Epithelial cell of prostate (primary cell): ENCODE results near the gene GABRG3.
"Not testable (repeated sequence)": the region's sequence is repeated elsewhere in the genome, so short reads cannot be mapped to it uniquely, and the experiment has no call there.

ENCODE experiments used
- DNase-seq: peaks from one replicate; pipeline ENCODE4 v3.0.0-alpha.2; 2011; ENCODE audit warnings: low read depth, low spot score
- H3K27ac ChIP-seq: fragments of 450-650 bp; 2 replicates; pipeline ENCODE4 v1.5.1; 2017; ENCODE audit warnings: mild to moderate bottlenecking

Gene GABRG3

DNA sequence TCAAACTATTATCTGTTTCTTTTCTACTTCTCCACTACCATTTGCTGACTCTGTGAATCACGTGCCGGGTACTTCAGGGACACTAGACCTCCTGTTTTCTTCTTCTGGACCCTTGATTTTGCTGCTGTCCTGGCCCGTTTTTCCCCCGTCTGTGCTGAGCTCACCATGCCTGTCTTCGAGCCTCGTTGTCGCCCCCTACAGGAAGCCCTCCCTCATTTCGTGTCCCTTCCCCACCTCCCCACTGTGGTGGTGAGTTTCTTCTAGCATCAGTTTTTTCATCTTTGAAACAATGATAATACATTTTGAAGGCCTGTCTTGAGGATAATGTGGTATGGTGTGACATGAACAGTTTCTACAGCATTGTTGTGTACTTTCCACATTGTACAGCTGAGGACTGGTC lies 12.8 kb downstream of the GABRG3 start:
- DNase-seq = no peak
- H3K27ac ChIP-seq = no peak overlapping the region

DNA sequence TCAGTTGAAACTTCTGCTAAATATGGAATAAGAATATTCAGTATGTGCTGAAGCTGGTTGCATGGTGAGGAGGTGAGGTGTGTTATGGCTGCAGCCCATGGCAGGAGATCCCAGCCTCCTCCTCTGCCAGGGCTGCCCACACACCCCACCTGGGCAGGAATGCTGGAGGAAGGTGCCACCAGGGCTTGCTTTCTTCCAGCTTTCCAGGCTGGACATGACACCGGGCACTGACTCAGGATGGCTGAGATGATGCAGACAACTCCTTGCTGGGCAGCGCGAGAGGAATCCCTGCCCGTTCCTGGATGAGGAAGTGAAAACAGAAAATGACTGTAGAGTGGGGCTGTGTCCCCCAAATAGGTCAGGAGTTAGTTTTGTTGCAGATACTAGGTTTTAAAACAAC lies 14.1 kb downstream of the GABRG3 start:
- H3K27ac ChIP-seq = no peak overlapping the region
- DNase-seq = no peak

DNA sequence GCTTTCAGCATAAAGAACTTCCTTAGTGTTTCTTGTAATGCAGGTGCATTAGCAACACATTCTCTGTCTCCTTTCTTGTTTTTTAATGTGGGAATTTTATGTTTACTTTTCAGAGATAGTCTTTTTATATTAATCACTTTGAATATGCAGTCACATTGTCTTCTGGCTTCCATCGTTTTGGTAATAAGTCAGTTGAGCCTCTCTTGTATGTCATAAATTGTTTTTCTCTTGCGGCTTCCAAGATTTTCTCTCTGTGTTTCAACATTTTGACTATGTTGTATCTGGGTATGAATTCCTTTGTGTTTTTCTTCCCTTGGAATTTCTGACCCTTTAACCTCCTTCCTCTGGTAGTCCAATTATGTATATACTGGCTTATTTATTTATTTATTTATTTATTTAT lies 25.3 kb downstream of the GABRG3 start:
- DNase-seq = no peak
- no peak overlapping the region for H3K27ac ChIP-seq

DNA sequence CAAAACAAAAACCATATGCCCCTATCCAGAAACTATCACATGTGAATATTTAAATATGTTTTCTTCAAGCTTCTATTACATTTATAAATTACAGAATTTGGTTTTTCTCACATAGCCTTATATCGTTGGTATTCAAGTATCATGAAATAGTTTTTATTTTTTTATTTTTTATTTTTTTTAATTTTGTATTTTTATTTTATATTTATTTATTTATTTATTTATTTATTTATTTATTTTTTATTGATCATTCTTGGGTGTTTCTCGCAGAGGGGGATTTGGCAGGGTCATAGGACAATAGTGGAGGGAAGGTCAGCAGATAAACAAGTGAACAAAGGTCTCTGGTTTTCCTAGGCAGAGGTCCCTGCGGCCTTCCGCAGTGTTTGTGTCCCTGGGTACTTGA lies 32.0 kb downstream of the GABRG3 start:
- DNase-seq, H3K27ac ChIP-seq: not testable (repeated sequence)

DNA sequence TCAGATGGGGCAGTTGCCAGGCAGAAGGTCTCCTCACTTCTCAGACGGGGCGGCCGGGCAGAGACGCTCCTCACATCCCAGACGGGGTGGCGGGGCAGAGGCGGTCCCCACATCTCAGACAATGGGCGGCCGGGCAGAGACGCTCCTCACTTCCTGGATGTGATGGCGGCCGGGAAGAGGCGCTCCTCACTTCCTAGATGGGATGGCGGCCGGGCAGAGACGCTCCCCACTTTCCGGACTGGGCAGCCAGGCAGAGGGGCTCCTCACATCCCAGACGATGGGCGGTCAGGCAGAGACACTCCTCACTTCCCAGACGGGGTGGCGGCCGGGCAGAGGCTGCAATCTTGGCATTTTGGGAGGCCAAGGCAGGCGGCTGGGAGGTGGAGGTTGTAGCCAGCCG lies 33.2 kb downstream of the GABRG3 start:
- not testable (repeated sequence) for DNase-seq, H3K27ac ChIP-seq

DNA sequence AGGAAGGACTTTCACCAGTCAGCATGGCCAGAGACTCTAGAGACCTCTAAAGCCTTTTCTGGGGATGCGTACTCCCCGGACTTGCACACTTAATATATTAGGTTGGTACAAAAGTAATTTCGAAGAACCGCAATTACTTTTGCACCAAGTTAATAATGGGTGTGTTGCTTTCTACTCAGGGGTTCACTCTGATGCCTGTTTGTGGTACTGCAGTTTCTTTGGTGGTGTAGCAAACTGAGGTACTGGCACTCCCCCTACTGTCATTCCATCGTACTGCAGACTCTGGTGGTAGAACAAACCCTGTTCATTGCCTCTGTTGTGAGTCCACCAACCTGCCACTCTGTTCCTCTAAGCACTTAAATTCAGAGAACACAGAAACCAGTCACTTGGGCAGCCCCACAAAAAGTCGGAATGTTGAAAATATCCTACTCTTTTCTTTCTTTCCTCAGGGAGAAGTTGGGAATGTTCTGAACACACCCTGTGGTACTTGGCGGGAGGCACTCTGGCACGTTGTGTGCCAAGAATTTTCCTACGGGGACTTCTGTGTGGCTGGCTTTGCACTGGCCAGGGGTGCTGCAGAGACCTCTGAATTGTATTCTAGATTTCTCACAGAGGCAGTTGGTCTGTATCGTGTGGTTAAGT lies 46.3 kb downstream of the GABRG3 start:
- DNase-seq = peak; percentile 33
- H3K27ac ChIP-seq = no peak overlapping the region

DNA sequence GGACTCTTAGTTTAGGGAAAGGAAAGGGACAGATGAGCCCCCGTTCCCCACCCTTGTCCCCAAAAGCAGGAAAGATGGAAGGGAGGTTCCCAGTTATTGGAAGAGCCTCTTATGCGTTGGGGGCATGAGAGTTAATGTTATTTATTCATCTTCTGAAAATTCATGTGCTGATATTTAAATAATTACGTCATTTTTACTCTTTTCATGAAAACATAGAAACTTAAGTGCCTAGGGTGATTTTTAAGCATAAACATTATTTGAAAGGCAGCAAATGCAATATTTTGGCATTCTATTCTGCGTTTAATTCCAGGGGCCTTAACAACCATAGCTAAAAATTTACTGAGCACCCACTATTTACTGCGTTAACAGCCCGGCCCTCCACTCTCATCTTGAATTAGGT lies 48.7 kb downstream of the GABRG3 start:
- no peak overlapping the region for H3K27ac ChIP-seq
- no peak for DNase-seq

DNA sequence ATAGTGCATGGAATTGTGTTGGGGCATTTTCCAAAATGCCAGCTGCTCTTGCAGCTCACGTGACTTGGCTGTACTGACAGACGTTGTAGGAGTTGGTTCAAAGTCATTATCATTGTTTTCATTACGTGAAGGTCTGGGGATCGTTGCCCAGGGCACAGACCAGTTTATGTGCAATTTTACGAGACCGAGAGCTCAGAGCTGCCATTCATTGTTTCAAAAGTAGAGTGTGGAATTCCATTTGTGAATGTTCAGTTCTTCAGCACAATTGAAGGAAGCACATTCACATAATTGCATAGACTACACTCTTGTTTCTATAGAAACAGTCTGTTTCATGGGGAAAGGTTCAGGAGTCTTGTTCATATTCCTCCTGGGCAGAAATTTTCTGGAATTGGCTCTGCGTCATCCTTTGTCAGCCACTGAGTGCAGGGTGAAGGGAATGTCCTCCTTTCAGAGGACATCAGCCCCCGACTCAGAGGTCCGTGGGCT lies 54.5 kb downstream of the GABRG3 start:
- no peak for DNase-seq

DNA sequence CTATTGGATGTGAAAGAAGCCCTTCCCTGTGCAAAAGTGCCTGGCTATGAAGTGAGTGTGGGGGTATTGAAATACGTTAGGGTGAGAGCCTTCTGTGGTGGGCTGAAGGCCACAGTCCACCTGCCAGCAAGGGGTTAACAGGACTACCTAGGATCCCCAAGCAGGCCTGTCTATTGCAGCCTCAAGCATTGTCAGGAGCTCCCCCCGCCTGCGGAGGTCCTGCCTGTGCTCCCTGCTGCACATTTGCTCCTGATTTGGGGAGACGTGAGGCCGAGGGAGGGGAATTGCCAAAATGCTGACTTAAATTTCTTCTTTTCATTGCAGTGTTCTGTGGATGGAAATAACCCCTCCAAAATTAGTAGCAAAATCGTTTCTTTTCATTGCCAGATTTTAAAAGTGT lies 56.2 kb downstream of the GABRG3 start:
- no peak for DNase-seq
- H3K27ac ChIP-seq = no peak overlapping the region

More for the DNA sequence above, 54.5 kb downstream of the GABRG3 start:
- no peak overlapping the region for H3K27ac ChIP-seq

DNA sequence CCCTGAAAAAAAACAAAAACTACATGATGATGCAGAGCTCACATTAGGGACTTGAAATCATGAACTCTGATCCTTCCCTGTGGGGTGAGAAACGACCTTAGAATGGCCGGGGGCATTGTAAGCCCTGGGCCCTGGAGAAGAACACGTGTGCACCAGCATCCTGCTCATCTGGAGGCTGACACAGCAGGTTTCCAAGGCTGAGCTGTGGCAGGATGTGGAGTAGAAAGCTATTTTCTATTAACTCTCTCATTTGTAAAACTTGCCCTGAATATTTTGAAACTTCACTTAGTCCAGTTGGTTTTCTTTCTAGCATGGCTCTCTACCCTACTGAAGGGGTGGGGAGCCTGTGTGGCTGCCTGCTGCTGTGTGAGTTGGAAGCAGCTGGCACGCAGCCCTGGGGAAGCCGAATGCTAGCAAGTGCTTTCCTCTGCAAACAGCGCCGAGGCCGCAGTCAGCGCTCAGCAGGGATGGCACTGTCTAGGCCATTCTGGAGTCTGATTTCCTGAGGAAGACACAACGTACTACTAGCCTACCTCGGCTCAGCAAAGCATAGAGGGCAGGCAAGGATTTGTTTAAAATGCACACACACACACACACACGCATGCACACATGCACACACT lies 58.0 kb downstream of the GABRG3 start:
- H3K27ac ChIP-seq = no peak overlapping the region
- DNase-seq = no peak

DNA sequence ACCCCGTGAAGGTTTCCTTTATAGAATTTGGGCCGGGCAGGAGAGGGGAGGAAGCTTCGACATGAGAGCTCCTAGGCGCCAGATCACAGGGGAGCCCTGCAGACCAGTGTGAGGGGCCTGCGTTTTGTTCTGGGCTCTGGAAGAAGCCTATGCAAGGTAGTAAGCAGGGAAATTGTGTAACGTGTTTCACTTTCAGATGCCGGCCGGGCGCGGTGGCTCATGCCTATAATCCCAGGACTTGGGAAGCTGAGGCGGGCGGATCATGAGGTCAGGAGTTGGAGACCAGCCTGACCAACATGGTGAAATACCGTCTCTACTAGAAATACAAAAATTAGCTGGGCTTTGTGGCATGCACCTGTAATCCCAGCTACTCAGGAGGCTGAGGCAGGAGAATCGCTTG lies 65.2 kb downstream of the GABRG3 start:
- H3K27ac ChIP-seq = no peak overlapping the region
- DNase-seq = no peak

DNA sequence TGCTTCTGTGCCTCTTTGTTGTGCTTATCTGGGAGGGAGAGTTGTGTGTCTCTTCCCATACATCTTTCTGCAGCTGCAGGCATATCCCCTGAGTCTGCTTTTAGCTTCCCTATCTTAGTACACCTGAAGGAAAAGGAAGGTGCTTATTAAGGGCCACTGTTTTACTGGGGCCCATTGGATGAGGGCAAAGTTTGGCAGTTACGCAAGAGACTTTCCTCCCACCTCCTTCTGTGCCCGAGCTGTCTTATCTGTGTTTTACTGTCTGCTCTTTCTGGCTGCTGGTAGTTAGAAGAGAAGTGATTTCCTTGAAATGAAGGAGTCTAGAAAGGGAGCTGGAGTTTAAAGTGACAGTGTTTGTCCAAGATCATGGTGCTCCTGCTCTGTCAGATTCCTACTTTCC lies 66.5 kb downstream of the GABRG3 start:
- no peak for DNase-seq

DNA sequence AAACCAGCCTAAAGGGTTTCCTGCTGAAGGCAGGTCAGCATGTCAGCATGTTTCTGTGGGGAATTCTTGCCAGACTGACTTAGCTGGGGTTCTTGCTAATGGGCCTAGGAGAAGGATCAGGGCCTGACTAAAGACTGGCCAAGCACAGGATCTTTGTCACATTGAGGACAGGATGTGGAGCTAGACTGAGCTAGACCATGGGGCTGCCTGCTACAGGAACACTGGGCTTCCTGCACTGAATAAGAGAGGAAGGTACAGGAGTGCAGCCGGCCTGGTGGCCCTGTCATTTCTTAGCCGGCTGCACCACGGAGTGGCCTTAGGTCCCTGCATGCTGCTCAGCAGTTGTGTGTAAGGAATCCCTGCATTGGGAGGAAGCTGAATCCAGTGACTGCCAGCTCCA lies 68.2 kb downstream of the GABRG3 start:
- H3K27ac ChIP-seq = no peak overlapping the region
- no peak for DNase-seq

More for the DNA sequence above, 66.5 kb downstream of the GABRG3 start:
- H3K27ac ChIP-seq = no peak overlapping the region

DNA sequence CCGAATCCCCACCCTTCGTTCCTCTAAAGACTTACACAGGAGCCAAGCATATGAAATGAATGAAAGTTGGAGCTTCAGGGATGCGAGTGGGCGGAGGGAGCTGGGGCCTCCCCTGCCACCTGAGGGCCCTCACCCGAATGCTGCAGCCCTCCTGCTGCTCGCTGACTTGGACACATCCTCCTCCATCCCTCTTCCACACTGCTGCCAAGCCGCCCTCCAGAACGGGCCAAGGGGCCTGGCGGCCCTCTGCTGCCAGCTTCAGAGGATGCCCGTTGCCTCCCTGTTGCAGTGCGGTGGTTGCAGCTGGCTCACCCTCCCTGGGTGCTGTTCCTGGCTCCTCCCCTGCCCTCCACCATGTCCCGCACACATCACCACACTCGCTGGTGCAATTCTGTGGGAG lies 71.2 kb downstream of the GABRG3 start:
- DNase-seq = no peak
- H3K27ac ChIP-seq = no peak overlapping the region

DNA sequence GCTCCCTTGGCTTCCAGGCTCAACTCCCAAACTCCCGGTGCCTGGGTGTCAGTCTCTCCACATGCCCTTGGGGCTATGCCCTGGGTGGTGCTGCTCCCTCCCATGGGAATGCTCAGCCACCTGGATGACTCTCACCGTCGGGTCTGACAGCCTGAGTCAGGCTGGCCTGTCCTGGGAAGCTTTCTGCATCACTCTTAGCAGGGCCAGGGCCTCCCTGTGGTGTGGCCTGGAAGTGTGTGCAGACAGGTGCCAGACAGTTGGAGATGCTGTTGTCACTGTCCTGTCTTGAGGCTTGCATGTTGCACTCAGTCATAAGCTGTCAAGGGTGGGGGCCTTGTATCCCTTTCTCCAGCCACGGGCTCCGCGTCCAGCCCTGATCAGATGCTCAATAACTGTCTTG lies 71.7 kb downstream of the GABRG3 start:
- DNase-seq = no peak
- H3K27ac ChIP-seq = no peak overlapping the region

DNA sequence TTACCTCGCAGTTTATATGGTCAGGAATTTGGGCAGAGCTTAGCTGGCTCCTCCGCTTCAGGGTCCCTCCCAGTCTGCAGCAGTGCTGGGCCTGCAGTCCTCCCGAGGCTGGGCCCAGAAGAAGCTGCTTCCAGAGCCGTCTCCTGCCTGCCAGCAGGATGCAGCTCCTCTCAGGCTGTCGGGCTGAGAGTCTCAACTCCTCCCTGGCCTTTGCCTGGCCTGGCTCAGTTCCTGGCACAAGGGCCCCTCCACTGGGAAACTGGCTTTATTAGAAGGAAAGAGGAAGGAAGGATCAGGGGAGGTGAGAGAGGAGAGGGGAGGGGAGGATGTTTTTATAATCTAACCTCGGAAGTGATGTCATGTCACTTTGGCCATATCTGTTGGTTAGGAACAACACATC lies 72.8 kb downstream of the GABRG3 start:
- H3K27ac ChIP-seq = no peak overlapping the region
- no peak for DNase-seq

DNA sequence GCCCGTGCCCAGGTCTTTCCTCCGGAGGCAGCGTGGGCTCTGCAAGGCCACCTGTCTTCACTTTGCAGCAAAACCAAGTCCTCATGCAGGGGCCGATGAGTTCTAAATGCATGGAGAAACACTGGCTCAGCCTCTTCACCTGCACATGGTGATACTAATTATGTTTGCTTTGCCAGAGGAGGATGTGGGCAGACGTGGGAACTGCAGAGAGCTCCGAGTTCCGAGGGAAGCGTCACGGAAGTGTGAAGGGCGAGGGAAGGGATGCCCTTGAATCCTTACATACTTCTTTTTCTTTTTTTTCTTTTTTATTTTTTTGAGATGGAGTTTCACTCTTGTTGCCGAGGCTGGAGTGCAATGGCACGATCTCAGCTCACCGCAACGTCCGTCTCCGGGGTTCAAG lies 74.8 kb downstream of the GABRG3 start:
- no peak overlapping the region for H3K27ac ChIP-seq
- DNase-seq = no peak

DNA sequence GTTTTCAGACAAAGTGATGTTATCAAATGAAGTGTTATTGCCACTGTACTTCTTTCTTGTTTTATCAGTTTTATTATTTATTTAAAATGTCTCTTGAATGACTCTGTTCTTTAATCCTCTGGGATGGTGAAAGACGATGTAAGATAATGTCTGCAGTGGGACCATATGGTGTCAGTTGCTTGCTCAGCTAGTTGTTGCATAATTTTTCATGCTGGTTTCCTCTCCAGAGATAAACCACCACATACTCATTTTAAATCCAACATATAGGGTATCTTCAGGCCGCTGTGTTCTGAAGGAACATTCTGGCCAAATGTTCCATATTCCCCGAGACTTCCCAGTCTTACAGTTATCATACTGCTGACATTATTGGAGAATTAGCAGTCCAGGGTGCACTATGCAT lies 75.9 kb downstream of the GABRG3 start:
- no peak overlapping the region for H3K27ac ChIP-seq
- DNase-seq = no peak

DNA sequence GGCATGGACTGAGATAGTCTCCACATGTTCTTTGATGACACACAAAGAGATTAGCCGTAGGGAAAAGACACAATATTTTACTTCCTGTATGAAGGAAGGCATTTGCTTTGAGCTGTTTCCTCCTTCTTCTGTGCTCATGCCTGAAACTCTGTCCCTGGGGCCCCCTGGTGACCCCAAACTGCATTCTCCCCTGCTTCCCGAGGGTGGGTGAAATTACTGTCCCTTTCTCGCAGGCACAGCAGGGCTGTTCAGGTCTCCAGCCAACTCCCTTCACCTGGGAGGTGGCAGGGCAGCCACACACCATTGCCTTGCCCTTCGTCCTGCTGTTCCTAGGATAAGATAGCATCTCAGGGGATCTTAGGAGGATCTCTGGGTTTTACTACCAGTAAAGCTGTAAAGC lies 79.2 kb downstream of the GABRG3 start:
- DNase-seq = no peak

DNA sequence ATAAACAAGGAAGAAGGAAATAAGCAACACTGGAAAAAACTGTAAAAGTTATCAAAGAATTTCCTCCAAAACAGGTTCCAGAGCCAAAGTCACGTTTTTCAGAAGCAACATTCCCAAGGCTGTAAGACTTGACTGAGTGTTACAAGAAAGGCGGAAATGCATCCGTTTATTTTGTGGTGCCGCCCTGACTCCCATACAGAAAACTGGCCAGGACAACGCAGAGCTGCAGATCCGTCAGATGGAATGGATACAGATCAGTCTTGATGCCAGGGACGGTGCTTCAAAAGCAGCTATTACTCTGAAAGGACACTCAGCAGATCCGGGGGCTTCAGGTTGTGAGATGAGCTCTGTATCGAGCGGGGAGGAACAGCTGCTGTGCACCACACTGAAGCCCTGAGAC lies 83.4 kb downstream of the GABRG3 start:
- no peak overlapping the region for H3K27ac ChIP-seq
- DNase-seq = no peak

More for the DNA sequence above, 79.2 kb downstream of the GABRG3 start:
- no peak overlapping the region for H3K27ac ChIP-seq

DNA sequence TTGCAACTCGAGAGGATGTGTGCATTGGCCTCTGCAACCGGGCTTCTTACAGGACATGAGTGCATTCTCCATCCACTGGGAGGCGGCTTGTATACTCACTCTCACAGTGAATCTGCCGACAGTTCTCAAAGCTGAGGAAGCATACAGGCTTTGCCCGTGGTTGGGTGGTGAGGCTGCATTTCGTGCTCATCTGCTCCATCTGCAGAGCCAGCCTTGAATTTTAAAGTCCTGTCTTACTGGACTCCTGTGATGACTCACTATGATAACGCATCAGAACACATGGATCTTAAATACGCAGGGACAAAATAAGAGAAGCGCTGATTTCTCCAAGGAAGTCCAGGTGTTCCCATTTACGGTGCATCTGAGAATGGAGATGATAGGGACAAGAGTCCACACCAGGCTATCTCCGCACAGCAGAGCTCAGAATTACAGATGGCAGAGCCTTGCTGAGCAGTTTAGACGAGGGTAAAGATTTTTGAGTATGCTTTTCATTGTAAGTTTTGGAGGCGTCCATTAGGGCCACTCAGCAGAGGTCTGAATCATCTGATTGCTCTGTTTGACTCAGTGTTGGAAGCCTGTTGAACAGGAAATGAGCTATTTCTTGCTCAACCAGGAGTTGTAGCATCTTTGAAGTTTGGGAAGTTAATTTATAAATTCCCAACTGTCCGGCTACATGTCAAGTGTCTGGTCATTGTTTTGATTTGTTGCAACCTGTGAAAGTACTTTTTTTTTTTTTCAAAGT lies 87.1 kb downstream of the GABRG3 start:
- H3K27ac ChIP-seq = no peak overlapping the region
- DNase-seq = no peak
